HepG2 (cell line): ENCODE measurements around the gene OGG1.

Source experiments
- CHD2 ChIP-seq: IDR thresholded peaks from 2 replicates; pipeline ENCODE4 v1.6.1; 2011; ENCODE audit warnings: low read depth, low read length, improper control_type of control experiment
- GABPA ChIP-seq, 2 experiments: IDR thresholded peaks; 2 replicates each; pipeline ENCODE4 v1.6.1; 2011 to 2016; ENCODE audit warnings: low read depth in 2 of 2, low read length in 1 of 2, missing biosample characterization in 1 of 2, missing genetic modification characterization in 1 of 2
- NFYB ChIP-seq: sonication (generic); formaldehyde crosslinking; IDR thresholded peaks from 2 replicates; pipeline ENCODE4 v1.4.0; 2020; ENCODE audit warnings: missing genetic modification reagents
- NR3C1 ChIP-seq: sonication (generic); formaldehyde crosslinking; IDR thresholded peaks from 2 replicates; pipeline ENCODE4 v1.4.0; 2020; ENCODE audit warnings: missing genetic modification reagents
- PLRG1 ChIP-seq: fragments of 450-650 bp; conservative IDR thresholded peaks from 2 replicates; pipeline ENCODE4 v1.6.1; 2016
- RAD21 ChIP-seq: fragments of 450-650 bp; formaldehyde crosslinking; IDR thresholded peaks from 2 replicates; pipeline ENCODE4 v1.5.0; 2020; ENCODE audit warnings: mild to moderate bottlenecking
- TARDBP ChIP-seq: sonication (generic); formaldehyde crosslinking; IDR thresholded peaks from 2 replicates; pipeline ENCODE4 v1.8.0; 2022; ENCODE audit warnings: mild to moderate bottlenecking, missing genetic modification reagents
- ZMAT3 ChIP-seq: sonication (generic); formaldehyde crosslinking; conservative IDR thresholded peaks from 2 replicates; pipeline ENCODE4 v1.7.0; 2021; ENCODE audit warnings: missing genetic modification reagents
- ZNF274 ChIP-seq: sonication (generic); formaldehyde crosslinking; IDR thresholded peaks from 2 replicates; pipeline ENCODE4 v1.5.1; 2020; ENCODE audit warnings: mild to moderate bottlenecking, missing genetic modification reagents
- TF ChIP-seq, protein P1 (sequence below), 2 experiments: sonication (generic) in 1 of 2; formaldehyde crosslinking in 1 of 2; IDR thresholded peaks; 2 replicates each; pipeline versions ENCODE4 v1.5.1 to v1.6.1; 2011 to 2020; ENCODE audit warnings: borderline replicate concordance in 1 of 2, low read depth in 1 of 2, low read length in 1 of 2, mild to moderate bottlenecking in 1 of 2, missing genetic modification reagents in 1 of 2, moderate library complexity in 1 of 2
- TF ChIP-seq, protein P2 (sequence below): sonication (generic); formaldehyde crosslinking; IDR thresholded peaks from 2 replicates; pipeline ENCODE4 v1.4.0; 2020; ENCODE audit warnings: missing genetic modification reagents, borderline replicate concordance

DNA sequence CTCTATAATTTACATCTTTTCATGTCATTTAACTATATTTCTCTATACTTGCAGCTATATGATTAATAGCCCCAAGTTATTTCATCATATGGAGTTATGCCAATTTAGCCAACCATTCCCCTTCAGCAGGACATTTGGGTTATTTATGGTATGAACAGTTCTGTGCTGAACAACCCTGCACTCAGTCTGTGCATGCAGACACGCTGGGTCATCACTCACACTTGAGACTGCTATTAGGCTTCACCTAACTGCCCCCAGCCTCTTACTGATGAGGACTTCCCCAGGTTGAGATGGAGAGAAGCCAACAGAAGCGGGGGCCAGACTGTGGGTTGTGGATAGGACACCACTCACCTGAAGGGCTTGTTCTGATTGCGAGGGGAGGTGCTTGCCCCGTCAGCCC lies 35.2 kb downstream of the OGG1 start:
- TF ChIP-seq ZMAT3 (no peak), RAD21 (CRISPR knock-in tag) (no peak), TARDBP (no peak), GABPA (IDR thresholded peaks at IDR 0.05; ENCODE audit: low read depth, low read length) (no peak), GABPA (CRISPR knock-in tag; IDR thresholded peaks at IDR 0.05; ENCODE audit: low read depth) (no peak), NR3C1 (no peak), PLRG1 (no peak), NFYB (no peak), ZNF274 (no peak), CHD2 (no peak)
- TF ChIP-seq, protein P1, sequence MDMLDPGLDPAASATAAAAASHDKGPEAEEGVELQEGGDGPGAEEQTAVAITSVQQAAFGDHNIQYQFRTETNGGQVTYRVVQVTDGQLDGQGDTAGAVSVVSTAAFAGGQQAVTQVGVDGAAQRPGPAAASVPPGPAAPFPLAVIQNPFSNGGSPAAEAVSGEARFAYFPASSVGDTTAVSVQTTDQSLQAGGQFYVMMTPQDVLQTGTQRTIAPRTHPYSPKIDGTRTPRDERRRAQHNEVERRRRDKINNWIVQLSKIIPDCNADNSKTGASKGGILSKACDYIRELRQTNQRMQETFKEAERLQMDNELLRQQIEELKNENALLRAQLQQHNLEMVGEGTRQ (IDR thresholded peaks at IDR 0.05; ENCODE audit: low read depth, low read length), result no peak
- TF ChIP-seq, protein P1 (CRISPR knock-in tag; IDR thresholded peaks at IDR 0.05; ENCODE audit: borderline replicate concordance), result no peak
- TF ChIP-seq, protein P2, sequence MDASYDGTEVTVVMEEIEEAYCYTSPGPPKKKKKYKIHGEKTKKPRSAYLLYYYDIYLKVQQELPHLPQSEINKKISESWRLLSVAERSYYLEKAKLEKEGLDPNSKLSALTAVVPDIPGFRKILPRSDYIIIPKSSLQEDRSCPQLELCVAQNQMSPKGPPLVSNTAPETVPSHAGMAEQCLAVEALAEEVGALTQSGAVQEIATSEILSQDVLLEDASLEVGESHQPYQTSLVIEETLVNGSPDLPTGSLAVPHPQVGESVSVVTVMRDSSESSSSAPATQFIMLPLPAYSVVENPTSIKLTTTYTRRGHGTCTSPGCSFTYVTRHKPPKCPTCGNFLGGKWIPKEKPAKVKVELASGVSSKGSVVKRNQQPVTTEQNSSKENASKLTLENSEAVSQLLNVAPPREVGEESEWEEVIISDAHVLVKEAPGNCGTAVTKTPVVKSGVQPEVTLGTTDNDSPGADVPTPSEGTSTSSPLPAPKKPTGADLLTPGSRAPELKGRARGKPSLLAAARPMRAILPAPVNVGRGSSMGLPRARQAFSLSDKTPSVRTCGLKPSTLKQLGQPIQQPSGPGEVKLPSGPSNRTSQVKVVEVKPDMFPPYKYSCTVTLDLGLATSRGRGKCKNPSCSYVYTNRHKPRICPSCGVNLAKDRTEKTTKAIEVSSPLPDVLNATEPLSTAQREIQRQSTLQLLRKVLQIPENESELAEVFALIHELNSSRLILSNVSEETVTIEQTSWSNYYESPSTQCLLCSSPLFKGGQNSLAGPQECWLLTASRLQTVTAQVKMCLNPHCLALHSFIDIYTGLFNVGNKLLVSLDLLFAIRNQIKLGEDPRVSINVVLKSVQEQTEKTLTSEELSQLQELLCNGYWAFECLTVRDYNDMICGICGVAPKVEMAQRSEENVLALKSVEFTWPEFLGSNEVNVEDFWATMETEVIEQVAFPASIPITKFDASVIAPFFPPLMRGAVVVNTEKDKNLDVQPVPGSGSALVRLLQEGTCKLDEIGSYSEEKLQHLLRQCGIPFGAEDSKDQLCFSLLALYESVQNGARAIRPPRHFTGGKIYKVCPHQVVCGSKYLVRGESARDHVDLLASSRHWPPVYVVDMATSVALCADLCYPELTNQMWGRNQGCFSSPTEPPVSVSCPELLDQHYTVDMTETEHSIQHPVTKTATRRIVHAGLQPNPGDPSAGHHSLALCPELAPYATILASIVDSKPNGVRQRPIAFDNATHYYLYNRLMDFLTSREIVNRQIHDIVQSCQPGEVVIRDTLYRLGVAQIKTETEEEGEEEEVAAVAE (CRISPR knock-in tag), result no peak
